ENCODE measurements around the gene CHRNA5. TPM values are rescaled to one million over a fixed set of nuclear protein-coding genes. Genes with fewer than 3 reads are reported as not detected.
"Not testable (repeated sequence)": the region's sequence is repeated elsewhere in the genome, so short reads cannot be mapped to it uniquely, and the experiment has no call there.

CHRNA5 gene
- total RNA-seq = 1 to 10 TPM; 2.0 to 2.7 TPM

DNA sequence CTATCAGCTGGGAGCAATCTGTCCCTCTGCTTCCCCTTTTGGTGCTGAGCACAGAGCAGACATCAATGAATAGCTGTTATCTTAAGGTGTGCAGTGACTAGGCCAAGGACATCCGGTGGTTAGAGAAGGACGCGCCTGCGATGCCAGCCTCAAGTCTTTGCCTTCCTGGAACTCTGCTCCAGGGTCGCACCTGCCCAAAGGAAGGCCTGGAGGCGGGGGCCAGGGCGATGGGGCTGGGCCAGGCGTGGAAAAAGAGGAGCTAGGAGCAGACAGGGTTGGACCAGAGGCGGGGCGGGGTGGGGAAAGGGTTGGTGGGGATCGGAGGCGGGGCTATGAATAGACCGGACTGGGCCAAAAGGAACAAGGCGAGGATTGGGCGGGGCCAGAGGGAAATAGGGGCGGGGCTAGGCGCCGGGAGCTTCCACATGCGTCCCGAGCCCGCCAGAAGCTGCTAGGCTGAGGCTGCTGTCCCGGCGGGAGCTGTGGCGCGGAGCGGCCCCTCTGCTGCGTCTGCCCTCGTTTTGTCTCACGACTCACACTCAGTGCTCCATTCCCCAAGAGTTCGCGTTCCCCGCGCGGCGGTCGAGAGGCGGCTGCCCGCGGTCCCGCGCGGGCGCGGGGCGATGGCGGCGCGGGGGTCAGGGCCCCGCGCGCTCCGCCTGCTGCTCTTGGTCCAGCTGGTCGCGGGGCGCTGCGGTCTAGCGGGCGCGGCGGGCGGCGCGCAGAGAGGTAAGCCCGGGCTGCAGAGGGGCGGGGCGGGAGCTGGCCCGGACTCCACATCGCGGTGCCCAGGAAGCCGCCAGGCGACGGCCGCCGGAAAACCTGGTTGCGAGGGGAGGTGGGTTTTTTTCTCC, at the start of gene CHRNA5:
Gene CHRNA5 (plus strand): TSS at position 424 of the 854 bp plus-strand sequence. CDS start 200 bp downstream, at position 624.
- H3K4me1 Mint-ChIP-seq (ENCODE audit: low read depth) = peaks cover 21% of the 10 kb centered on the region
- H3K27me3 Mint-ChIP-seq = peaks cover 29% of the 10 kb centered on the region
- ChIA-PET POLR2A (interaction anchor here (0.7 to 1.6 kb wide), 4 partner anchors 15 to 70 kb away, joined by 3 to 5 read pairs (median 4); partner anchors contain the start of gene PSMA4), CTCF (interaction anchor here (0.9 to 1.2 kb wide), 5 partner anchors 12 to 243 kb away, joined by 3 to 4 read pairs (median 3); partner anchors contain the start of gene PSMA4)
- TF ChIP-seq, protein P1, sequence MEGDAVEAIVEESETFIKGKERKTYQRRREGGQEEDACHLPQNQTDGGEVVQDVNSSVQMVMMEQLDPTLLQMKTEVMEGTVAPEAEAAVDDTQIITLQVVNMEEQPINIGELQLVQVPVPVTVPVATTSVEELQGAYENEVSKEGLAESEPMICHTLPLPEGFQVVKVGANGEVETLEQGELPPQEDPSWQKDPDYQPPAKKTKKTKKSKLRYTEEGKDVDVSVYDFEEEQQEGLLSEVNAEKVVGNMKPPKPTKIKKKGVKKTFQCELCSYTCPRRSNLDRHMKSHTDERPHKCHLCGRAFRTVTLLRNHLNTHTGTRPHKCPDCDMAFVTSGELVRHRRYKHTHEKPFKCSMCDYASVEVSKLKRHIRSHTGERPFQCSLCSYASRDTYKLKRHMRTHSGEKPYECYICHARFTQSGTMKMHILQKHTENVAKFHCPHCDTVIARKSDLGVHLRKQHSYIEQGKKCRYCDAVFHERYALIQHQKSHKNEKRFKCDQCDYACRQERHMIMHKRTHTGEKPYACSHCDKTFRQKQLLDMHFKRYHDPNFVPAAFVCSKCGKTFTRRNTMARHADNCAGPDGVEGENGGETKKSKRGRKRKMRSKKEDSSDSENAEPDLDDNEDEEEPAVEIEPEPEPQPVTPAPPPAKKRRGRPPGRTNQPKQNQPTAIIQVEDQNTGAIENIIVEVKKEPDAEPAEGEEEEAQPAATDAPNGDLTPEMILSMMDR (IDR thresholded peaks at IDR 0.05) = no peak
- intact Hi-C loops (cut with micrococcal nuclease) = no loop called here
- ATAC-seq = peak; percentile 78
- H3K4me3 Mint-ChIP-seq = peak within 1 kb of the TSS; percentile 76
- peak within 1 kb of the TSS; percentile 22 for H3K27ac Mint-ChIP-seq
- H3K9me3 Mint-ChIP-seq = no peaks in the 10 kb centered on the region
- H3K36me3 Mint-ChIP-seq (ENCODE audit: low read depth) = no peaks in the 10 kb centered on the region
- DNase-seq = peak; percentile 35

DNA sequence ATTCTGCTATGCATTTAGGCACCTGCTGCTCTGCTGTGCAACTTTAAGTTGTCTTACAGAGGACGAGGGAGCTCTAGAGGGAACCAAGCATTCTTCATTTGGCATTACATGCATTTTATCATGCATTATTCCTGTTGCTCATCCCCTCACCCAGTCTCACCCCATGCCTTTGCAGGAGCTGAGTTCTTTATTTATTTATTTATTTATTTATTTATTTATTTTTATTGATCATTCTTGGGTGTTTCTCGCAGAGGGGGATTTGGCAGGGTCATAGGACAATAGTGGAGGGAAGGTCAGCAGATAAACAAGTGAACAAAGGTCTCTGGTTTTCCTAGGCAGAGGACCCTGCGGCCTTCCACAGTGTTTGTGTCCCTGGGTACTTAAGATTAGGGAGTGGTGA, 45.3 kb upstream of the CHRNA5 start:
- POLR2A ChIA-PET = interaction anchor here (0.6 kb wide), 1 partner anchor 137 kb away, joined by 3 read pairs; no protein-coding TSS in a partner anchor
- H3K36me3 Mint-ChIP-seq (ENCODE audit: low read depth); H3K9me3 Mint-ChIP-seq; DNase-seq; intact Hi-C loops (cut with micrococcal nuclease); H3K27ac Mint-ChIP-seq; H3K27me3 Mint-ChIP-seq; H3K4me3 Mint-ChIP-seq; H3K4me1 Mint-ChIP-seq (ENCODE audit: low read depth); CTCF ChIA-PET; ATAC-seq: not testable (repeated sequence)

DNA sequence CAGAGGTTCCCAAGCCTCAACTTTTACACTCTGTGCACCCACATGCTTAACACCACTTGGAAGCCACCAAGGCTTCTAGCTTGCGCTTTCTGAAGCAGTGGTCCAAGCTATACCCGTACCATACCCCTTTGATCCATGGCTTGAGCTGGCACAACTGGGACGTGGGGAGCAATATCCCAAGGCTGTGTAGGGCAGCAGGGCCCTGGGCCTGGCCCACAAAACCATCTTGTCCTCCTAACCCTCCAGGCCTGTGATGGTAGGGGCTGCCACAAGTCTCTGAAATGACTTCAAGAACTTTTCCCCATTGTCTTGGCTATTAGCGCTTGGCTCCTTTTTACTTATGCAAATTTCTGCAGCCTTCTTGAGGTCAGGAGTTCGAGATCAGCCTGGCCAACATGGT, 41.1 kb upstream of the CHRNA5 start:
- Mint-ChIP-seq H3K27me3 (no peaks in the 10 kb centered on the region), H3K36me3 (ENCODE audit: low read depth) (no peaks in the 10 kb centered on the region), H3K27ac (no peak overlapping the region), H3K9me3 (no peaks in the 10 kb centered on the region), H3K4me1 (ENCODE audit: low read depth) (no peaks in the 10 kb centered on the region), H3K4me3 (no peak overlapping the region)
- intact Hi-C loops (cut with micrococcal nuclease) = no loop called here
- CTCF ChIA-PET = no interaction called here
- ATAC-seq (no peak), DNase-seq (no peak)
- TF ChIP-seq, protein P1 (IDR thresholded peaks at IDR 0.05) = no peak
- POLR2A ChIA-PET = no interaction called here

DNA sequence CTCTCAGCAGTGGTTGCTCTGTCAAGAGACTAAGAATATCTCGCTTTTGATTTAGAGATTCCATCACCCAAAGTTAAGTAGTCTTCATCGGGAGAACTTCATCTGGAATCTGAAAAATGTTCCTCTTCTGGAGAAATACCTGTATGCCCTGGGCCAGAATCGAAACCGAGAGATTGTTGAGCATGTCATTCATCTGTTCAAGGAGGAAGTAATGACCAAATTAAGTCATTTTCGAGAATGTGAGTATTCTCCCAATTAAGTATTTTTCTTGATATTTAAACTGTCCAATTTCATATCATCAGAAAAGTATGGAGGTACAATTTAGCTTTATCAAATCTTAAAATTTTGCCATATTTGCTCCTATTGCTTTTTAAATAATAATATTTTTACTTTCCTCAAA, 38.0 kb upstream of the CHRNA5 start:
- Mint-ChIP-seq H3K9me3 (no peaks in the 10 kb centered on the region), H3K27ac (no peak overlapping the region), H3K4me1 (ENCODE audit: low read depth) (no peaks in the 10 kb centered on the region), H3K36me3 (ENCODE audit: low read depth) (no peaks in the 10 kb centered on the region), H3K4me3 (no peak overlapping the region), H3K27me3 (no peaks in the 10 kb centered on the region)
- CTCF ChIA-PET = no interaction called here
- intact Hi-C loops (cut with micrococcal nuclease) = no loop called here
- POLR2A ChIA-PET = no interaction called here
- DNase-seq (no peak), ATAC-seq (no peak)
- TF ChIP-seq, protein P1 (IDR thresholded peaks at IDR 0.05) = no peak

DNA sequence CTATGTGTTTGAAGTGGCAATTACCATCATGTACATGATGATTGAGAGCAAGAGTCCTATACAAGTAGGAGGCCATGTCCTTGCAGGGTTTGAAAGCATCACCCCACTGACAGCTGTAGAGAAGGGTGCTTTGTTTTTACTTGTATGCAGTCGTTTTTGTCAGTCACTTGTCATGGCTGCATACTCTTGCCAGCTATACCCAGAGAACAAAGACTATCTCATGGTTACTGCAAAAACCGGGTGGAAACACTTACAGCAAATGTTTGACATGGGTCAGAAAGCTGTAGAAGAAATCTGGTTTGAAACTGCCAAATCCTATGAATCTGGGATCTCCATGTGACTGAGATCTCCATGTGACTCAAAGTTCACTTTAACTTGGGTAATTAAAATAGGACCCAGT, 32.0 kb upstream of the CHRNA5 start:
- no peak overlapping the region for H3K4me3 Mint-ChIP-seq
- POLR2A ChIA-PET = no interaction called here
- CTCF ChIA-PET = interaction anchor here (0.6 kb wide), 1 partner anchor 293 kb away, joined by 3 read pairs; no protein-coding TSS in a partner anchor

More for the DNA sequence above, 32.0 kb upstream of the CHRNA5 start:
- no peaks in the 10 kb centered on the region for H3K4me1 Mint-ChIP-seq (ENCODE audit: low read depth)
- TF ChIP-seq, protein P1 (IDR thresholded peaks at IDR 0.05) = no peak
- H3K27ac Mint-ChIP-seq = no peak overlapping the region
- intact Hi-C loops (cut with micrococcal nuclease) = no loop called here
- H3K9me3 Mint-ChIP-seq = no peaks in the 10 kb centered on the region
- DNase-seq (no peak), ATAC-seq (no peak)
- H3K36me3 Mint-ChIP-seq (ENCODE audit: low read depth) = no peaks in the 10 kb centered on the region
- H3K27me3 Mint-ChIP-seq = no peaks in the 10 kb centered on the region
